HEK293 (cell line): ENCODE results near the gene MCTP1.

Experiments
- CTCF ChIA-PET: fragments of 350-600 bp; formaldehyde crosslinking; extraction: SDS; loops from one replicate; lab custom pipeline; 2021; ENCODE audit warnings: antibody characterized with exemption; lab: Yijun Ruan, JAX
- POLR2A ChIA-PET: fragments of 300-600 bp; formaldehyde crosslinking; extraction: SDS; loops from one replicate; lab custom pipeline; 2020; ENCODE audit warnings: antibody characterized with exemption, inconsistent platforms; lab: Yijun Ruan, JAX
- H3K27ac ChIP-seq: fragments of 200-500 bp; sonication (Bioruptor generic); 2 replicates; pipeline ENCODE4 v1.5.1; 2014; ENCODE audit warnings: low read depth, low read length, control low read depth, inconsistent platforms; ENCODE audit errors: extremely low read depth
- H3K36me3 ChIP-seq, 2 experiments: fragments of 200-500 bp in 1 of 2; sonication (Bioruptor generic) in 1 of 2; 1 replicate in 1 of 2; 2 replicates in 1 of 2; pipeline ENCODE4 v1.5.1; 2014 to 2017; ENCODE audit warnings: inconsistent platforms in 2 of 2, low read length in 2 of 2; ENCODE audit not compliant: control insufficient read depth in 2 of 2, insufficient read depth in 1 of 2
- H3K4me1 ChIP-seq: fragments of 200-500 bp; sonication (Bioruptor generic); 2 replicates; pipeline ENCODE4 v1.5.1; 2014; ENCODE audit warnings: mild to moderate bottlenecking, low read length, inconsistent platforms; ENCODE audit not compliant: control insufficient read depth, insufficient read depth
- H3K4me3 ChIP-seq: 2 replicates; pipeline ENCODE4 v1.5.1; 2011; ENCODE audit warnings: low read depth, mild to moderate bottlenecking, control low read depth, low read length, moderate library complexity
- H3K9me3 ChIP-seq: fragments of 200-500 bp; sonication (Bioruptor generic); 2 replicates; pipeline ENCODE4 v1.5.1; 2014; ENCODE audit warnings: low read depth, low read length, inconsistent platforms; ENCODE audit not compliant: control insufficient read depth, insufficient read depth
- BCL11A ChIP-seq: fragments of 450-650 bp; formaldehyde crosslinking; IDR thresholded peaks from 2 replicates; pipeline ENCODE4 v1.5.1; 2016; ENCODE audit warnings: low read depth, missing biosample characterization, missing genetic modification characterization
- GLIS1 ChIP-seq: fragments of 450-650 bp; formaldehyde crosslinking; IDR thresholded peaks from 2 replicates; pipeline ENCODE4 v1.5.1; 2016; ENCODE audit warnings: missing biosample characterization, missing genetic modification characterization
- HOXA7 ChIP-seq: sonication (generic); formaldehyde crosslinking; IDR thresholded peaks from 2 replicates; pipeline ENCODE4 v1.8.1; 2022; ENCODE audit warnings: missing genetic modification reagents, borderline replicate concordance
- MZF1 ChIP-seq: fragments of 450-650 bp; formaldehyde crosslinking; IDR thresholded peaks from 2 replicates; pipeline ENCODE4 v1.5.1; 2017; ENCODE audit warnings: missing biosample characterization, missing genetic modification characterization, borderline replicate concordance
- PRDM6 ChIP-seq: fragments of 450-650 bp; formaldehyde crosslinking; IDR thresholded peaks from 2 replicates; pipeline ENCODE4 v1.5.1; 2017; ENCODE audit warnings: missing biosample characterization, missing genetic modification characterization
- REPIN1 ChIP-seq: fragments of 450-650 bp; formaldehyde crosslinking; IDR thresholded peaks from 2 replicates; pipeline ENCODE4 v1.5.1; 2017; ENCODE audit warnings: missing biosample characterization, missing genetic modification characterization, low read depth
- SCRT2 ChIP-seq: fragments of 450-650 bp; formaldehyde crosslinking; IDR thresholded peaks from 2 replicates; pipeline ENCODE4 v1.5.1; 2016; ENCODE audit warnings: missing biosample characterization, missing genetic modification characterization
- ZBTB1 ChIP-seq: fragments of 450-650 bp; formaldehyde crosslinking; IDR thresholded peaks from 2 replicates; pipeline ENCODE4 v1.5.1; 2016; ENCODE audit warnings: missing biosample characterization, missing genetic modification characterization
- ZBTB26 ChIP-seq: fragments of 450-650 bp; formaldehyde crosslinking; optimal IDR thresholded peaks from 2 replicates; pipeline ENCODE3; 2016; ENCODE audit warnings: missing biosample characterization, mild to moderate bottlenecking, missing genetic modification characterization
- ZNF155 ChIP-seq: fragments of 450-650 bp; formaldehyde crosslinking; IDR thresholded peaks from 2 replicates; pipeline ENCODE4 v1.5.1; 2016; ENCODE audit warnings: missing biosample characterization, missing genetic modification characterization
- ZNF174 ChIP-seq: fragments of 450-650 bp; formaldehyde crosslinking; IDR thresholded peaks from 2 replicates; pipeline ENCODE4 v1.5.0; 2017; ENCODE audit warnings: missing biosample characterization, mild to moderate bottlenecking, missing genetic modification characterization
- ZNF175 ChIP-seq: fragments of 450-650 bp; formaldehyde crosslinking; IDR thresholded peaks from 2 replicates; pipeline ENCODE4 v1.5.1; 2016; ENCODE audit warnings: missing biosample characterization, missing genetic modification characterization
- ZNF26 ChIP-seq: fragments of 450-650 bp; formaldehyde crosslinking; IDR thresholded peaks from 2 replicates; pipeline ENCODE4 v1.5.1; 2016; ENCODE audit warnings: missing biosample characterization, missing genetic modification characterization
- ZNF311 ChIP-seq: fragments of 450-650 bp; formaldehyde crosslinking; IDR thresholded peaks from 2 replicates; pipeline ENCODE4 v1.5.1; 2017; ENCODE audit warnings: missing biosample characterization, missing genetic modification characterization, borderline replicate concordance
- ZNF335 ChIP-seq: fragments of 450-650 bp; formaldehyde crosslinking; conservative IDR thresholded peaks from 2 replicates; pipeline ENCODE4 v1.5.1; 2016; ENCODE audit warnings: missing biosample characterization, missing genetic modification characterization
- ZNF354C ChIP-seq: fragments of 450-650 bp; formaldehyde crosslinking; IDR thresholded peaks from 2 replicates; pipeline ENCODE4 v1.5.1; 2016; ENCODE audit warnings: missing biosample characterization, missing genetic modification characterization, low read depth, borderline replicate concordance
- ZNF423 ChIP-seq: fragments of 450-650 bp; formaldehyde crosslinking; IDR thresholded peaks from 2 replicates; pipeline ENCODE4 v1.5.1; 2016; ENCODE audit warnings: missing biosample characterization, missing genetic modification characterization
- ZNF449 ChIP-seq: fragments of 450-650 bp; formaldehyde crosslinking; IDR thresholded peaks from 2 replicates; pipeline ENCODE4 v1.5.1; 2017; ENCODE audit warnings: missing biosample characterization, mild to moderate bottlenecking, missing genetic modification characterization, moderate library complexity
- ZNF548 ChIP-seq: fragments of 450-650 bp; formaldehyde crosslinking; IDR thresholded peaks from 2 replicates; pipeline ENCODE4 v1.5.1; 2016; ENCODE audit warnings: missing biosample characterization, missing genetic modification characterization
- ZNF610 ChIP-seq: fragments of 450-650 bp; formaldehyde crosslinking; IDR thresholded peaks from 2 replicates; pipeline ENCODE4 v1.5.1; 2016; ENCODE audit warnings: missing biosample characterization, missing genetic modification characterization, borderline replicate concordance
- ZNF639 ChIP-seq: fragments of 450-650 bp; formaldehyde crosslinking; IDR thresholded peaks from 2 replicates; pipeline ENCODE4 v1.5.1; 2016; ENCODE audit warnings: missing biosample characterization, missing genetic modification characterization
- ZNF76 ChIP-seq: fragments of 450-650 bp; formaldehyde crosslinking; IDR thresholded peaks from 2 replicates; pipeline ENCODE4; 2016; ENCODE audit warnings: low read depth, missing biosample characterization, missing genetic modification characterization, borderline replicate concordance
- ZNF791 ChIP-seq: fragments of 450-650 bp; formaldehyde crosslinking; IDR thresholded peaks from 2 replicates; pipeline ENCODE4 v1.5.1; 2016; ENCODE audit warnings: missing biosample characterization, missing genetic modification characterization
- ZSCAN23 ChIP-seq: fragments of 450-650 bp; formaldehyde crosslinking; IDR thresholded peaks from 2 replicates; pipeline ENCODE4 v1.5.1; 2016; ENCODE audit warnings: missing biosample characterization, missing genetic modification characterization

Gene MCTP1

GRCh38 chr5:94740286-94740685, 544.6 kb downstream of the MCTP1 start:
- Histone ChIP-seq H3K9me3 (no peaks in the 10 kb centered on the region), H3K4me3 (no peak overlapping the region), H3K36me3 (no peaks in the 10 kb centered on the region), H3K27ac (no peak overlapping the region), H3K4me1 (no peaks in the 10 kb centered on the region)
- TF ChIP-seq ZNF26 (tag by site-specific recombination) (no peak), ZNF155 (tag by site-specific recombination) (no peak), REPIN1 (no peak), ZNF175 (tag by site-specific recombination) (no peak), ZNF610 (tag by site-specific recombination) (no peak), ZNF449 (no peak)
- ChIA-PET POLR2A (no interaction called here), CTCF (no interaction called here)

GRCh38 chr5:94736498-94736897, 548.4 kb downstream of the MCTP1 start:
- no peak for TF ChIP-seq ZNF311 (tag by site-specific recombination)
- no peak for TF ChIP-seq ZBTB26
- no peak for TF ChIP-seq ZBTB1 (tag by site-specific recombination)
- TF ChIP-seq ZSCAN23 (tag by site-specific recombination) = no peak
- no peak for TF ChIP-seq ZNF335 (tag by site-specific recombination)
- TF ChIP-seq ZNF76 (tag by site-specific recombination) = no peak
- TF ChIP-seq SCRT2 (tag by site-specific recombination) = no peak
- TF ChIP-seq BCL11A (tag by site-specific recombination) = no peak
- no peak for TF ChIP-seq GLIS1 (tag by site-specific recombination)
- no peak for TF ChIP-seq ZNF354C
- no peak for TF ChIP-seq ZNF639 (tag by site-specific recombination)
- no peak for TF ChIP-seq ZNF174 (tag by site-specific recombination)
- no peak for TF ChIP-seq PRDM6 (tag by site-specific recombination)
- no peak for TF ChIP-seq HOXA7 (CRISPR knock-in tag)
- no peak for TF ChIP-seq ZNF548 (tag by site-specific recombination)
- no peak for TF ChIP-seq ZNF791 (tag by site-specific recombination)
- no peak for TF ChIP-seq MZF1 (tag by site-specific recombination)
- no peak for TF ChIP-seq ZNF423
- CTCF ChIA-PET = interaction anchor here (0.6 to 3.0 kb wide), 6 partner anchors 11 to 805 kb away, joined by 3 to 21 read pairs (median 3); no protein-coding TSS in a partner anchor

More at GRCh38 chr5:94736498-94736897, 548.4 kb downstream of the MCTP1 start:
- H3K9me3 ChIP-seq = no peaks in the 10 kb centered on the region
- H3K4me3 ChIP-seq = no peak overlapping the region
- H3K4me1 ChIP-seq = no peaks in the 10 kb centered on the region
- no peaks in the 10 kb centered on the region for H3K36me3 ChIP-seq
- POLR2A ChIA-PET = no interaction called here
- no peak overlapping the region for H3K27ac ChIP-seq
